HL-60 (cell line): ENCODE results near the gene TMEFF2.

ENCODE experiments used
- GABPA ChIP-seq: IDR thresholded peaks from 2 replicates; pipeline ENCODE4 v1.6.1; 2012; ENCODE audit warnings: low read depth
- POLR2AphosphoS5 ChIP-seq: IDR thresholded peaks from 2 replicates; pipeline ENCODE4 v1.6.1; 2012; ENCODE audit warnings: low read depth
- SPI1 ChIP-seq: IDR thresholded peaks from 2 replicates; pipeline ENCODE4 v1.6.1; 2012; ENCODE audit warnings: low read depth, mild to moderate bottlenecking, borderline replicate concordance
- TF ChIP-seq, protein P1 (sequence below): IDR thresholded peaks from one replicate; pipeline ENCODE4 v1.5.1; 2011; ENCODE audit warnings: low read length, control low read depth, inconsistent platforms; ENCODE audit not compliant: insufficient read depth
- TF ChIP-seq, protein P2 (sequence below): IDR thresholded peaks from 2 replicates; pipeline ENCODE4 v1.6.1; 2012; ENCODE audit warnings: low read depth; ENCODE audit not compliant: insufficient replicate concordance

- TF ChIP-seq POLR2AphosphoS5, result no peak
- TF ChIP-seq, protein P1, sequence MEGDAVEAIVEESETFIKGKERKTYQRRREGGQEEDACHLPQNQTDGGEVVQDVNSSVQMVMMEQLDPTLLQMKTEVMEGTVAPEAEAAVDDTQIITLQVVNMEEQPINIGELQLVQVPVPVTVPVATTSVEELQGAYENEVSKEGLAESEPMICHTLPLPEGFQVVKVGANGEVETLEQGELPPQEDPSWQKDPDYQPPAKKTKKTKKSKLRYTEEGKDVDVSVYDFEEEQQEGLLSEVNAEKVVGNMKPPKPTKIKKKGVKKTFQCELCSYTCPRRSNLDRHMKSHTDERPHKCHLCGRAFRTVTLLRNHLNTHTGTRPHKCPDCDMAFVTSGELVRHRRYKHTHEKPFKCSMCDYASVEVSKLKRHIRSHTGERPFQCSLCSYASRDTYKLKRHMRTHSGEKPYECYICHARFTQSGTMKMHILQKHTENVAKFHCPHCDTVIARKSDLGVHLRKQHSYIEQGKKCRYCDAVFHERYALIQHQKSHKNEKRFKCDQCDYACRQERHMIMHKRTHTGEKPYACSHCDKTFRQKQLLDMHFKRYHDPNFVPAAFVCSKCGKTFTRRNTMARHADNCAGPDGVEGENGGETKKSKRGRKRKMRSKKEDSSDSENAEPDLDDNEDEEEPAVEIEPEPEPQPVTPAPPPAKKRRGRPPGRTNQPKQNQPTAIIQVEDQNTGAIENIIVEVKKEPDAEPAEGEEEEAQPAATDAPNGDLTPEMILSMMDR, result no peak
- TF ChIP-seq, protein P2, sequence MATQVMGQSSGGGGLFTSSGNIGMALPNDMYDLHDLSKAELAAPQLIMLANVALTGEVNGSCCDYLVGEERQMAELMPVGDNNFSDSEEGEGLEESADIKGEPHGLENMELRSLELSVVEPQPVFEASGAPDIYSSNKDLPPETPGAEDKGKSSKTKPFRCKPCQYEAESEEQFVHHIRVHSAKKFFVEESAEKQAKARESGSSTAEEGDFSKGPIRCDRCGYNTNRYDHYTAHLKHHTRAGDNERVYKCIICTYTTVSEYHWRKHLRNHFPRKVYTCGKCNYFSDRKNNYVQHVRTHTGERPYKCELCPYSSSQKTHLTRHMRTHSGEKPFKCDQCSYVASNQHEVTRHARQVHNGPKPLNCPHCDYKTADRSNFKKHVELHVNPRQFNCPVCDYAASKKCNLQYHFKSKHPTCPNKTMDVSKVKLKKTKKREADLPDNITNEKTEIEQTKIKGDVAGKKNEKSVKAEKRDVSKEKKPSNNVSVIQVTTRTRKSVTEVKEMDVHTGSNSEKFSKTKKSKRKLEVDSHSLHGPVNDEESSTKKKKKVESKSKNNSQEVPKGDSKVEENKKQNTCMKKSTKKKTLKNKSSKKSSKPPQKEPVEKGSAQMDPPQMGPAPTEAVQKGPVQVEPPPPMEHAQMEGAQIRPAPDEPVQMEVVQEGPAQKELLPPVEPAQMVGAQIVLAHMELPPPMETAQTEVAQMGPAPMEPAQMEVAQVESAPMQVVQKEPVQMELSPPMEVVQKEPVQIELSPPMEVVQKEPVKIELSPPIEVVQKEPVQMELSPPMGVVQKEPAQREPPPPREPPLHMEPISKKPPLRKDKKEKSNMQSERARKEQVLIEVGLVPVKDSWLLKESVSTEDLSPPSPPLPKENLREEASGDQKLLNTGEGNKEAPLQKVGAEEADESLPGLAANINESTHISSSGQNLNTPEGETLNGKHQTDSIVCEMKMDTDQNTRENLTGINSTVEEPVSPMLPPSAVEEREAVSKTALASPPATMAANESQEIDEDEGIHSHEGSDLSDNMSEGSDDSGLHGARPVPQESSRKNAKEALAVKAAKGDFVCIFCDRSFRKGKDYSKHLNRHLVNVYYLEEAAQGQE, result no peak
- no peak for TF ChIP-seq GABPA
- no peak for TF ChIP-seq SPI1
These were observed 158.8 kb downstream of the TMEFF2 start for GRCh38 chr2:192035731-192036442.
